Measurements from ENCODE around the gene SMYD3. TPM values are rescaled to one million over a fixed set of nuclear protein-coding genes. Genes with fewer than 3 reads are reported as not detected.

The SMYD3 gene
- polyA plus RNA-seq, 2 of the 4 experiments (the other 2 are of a cell fraction) = 18.2 to 35.2 TPM

GRCh38 chr1:245963649-245964048 is 543.4 kb downstream of the SMYD3 start:
- ATAC-seq = no peak
- no peak overlapping the region for H3K4me2 ChIP-seq
- WGBS (ENCODE audit: missing lambda C conversion rate) = 91% methylated on average over 2 of the region's 2 CpGs
- H3K27ac ChIP-seq = no peak overlapping the region
- CTCF ChIA-PET = interaction anchor here (0.6 kb wide), 1 partner anchor 1112 kb away, joined by 3 read pairs; no protein-coding TSS in a partner anchor
- no peak for FAIRE-seq
- H3K9me3 ChIP-seq = no peaks in the 10 kb centered on the region
- H3K4me1 ChIP-seq = no peaks in the 10 kb centered on the region
- H3K4me3 ChIP-seq = no peak overlapping the region
- DNase-seq (ENCODE audit: low read depth in 1 of 2, low spot score in 1 of 2) = no peak
- POLR2A ChIA-PET = no interaction called here
- TF ChIP-seq HOXB5 (CRISPR knock-in tag; IDR thresholded peaks at IDR 0.05) (no peak), RARB (CRISPR knock-in tag; IDR thresholded peaks at IDR 0.05) (no peak), HOXB13 (CRISPR knock-in tag; IDR thresholded peaks at IDR 0.05; ENCODE audit: low read depth) (no peak)

DNA sequence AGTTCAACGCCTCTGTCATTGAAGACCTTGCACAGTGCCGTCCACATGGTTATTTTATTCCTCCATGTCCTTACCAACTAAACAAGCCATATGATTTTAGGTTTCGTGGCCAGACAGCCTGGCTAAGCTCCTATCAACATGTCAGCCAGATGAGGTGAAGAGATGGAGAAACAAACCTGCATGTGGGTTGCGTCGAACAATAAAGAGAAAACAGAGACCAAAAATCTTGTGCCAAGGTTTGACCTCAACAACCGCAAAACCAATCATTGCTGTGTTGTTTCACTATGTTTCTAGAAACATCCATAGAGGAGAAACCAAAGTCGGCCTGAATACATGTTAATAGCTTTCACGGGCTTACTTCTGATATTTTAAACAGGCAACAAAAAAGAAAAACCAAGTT is 544.6 kb downstream of the SMYD3 start:
- ChIA-PET CTCF (no interaction called here), POLR2A (no interaction called here)
- FAIRE-seq (no peak), DNase-seq (ENCODE audit: low read depth in 1 of 2, low spot score in 1 of 2) (no peak), ATAC-seq (no peak)
- Histone ChIP-seq H3K4me2 (no peak overlapping the region), H3K4me1 (no peaks in the 10 kb centered on the region), H3K4me3 (no peak overlapping the region), H3K27ac (no peak overlapping the region), H3K9me3 (no peaks in the 10 kb centered on the region)
- TF ChIP-seq NFE2L2 (conservative IDR thresholded peaks at IDR 0.05; ENCODE audit: low read length) (no peak), CHD4 (IDR thresholded peaks at IDR 0.05; ENCODE audit: borderline replicate concordance) (no peak), HOXA7 (CRISPR knock-in tag; IDR thresholded peaks at IDR 0.05) (no peak), CBX8 (IDR thresholded peaks at IDR 0.05) (no peak), FOXS1 (CRISPR knock-in tag; IDR thresholded peaks at IDR 0.05) (no peak), CHD2 (IDR thresholded peaks at IDR 0.05; ENCODE audit: low read length, partially characterized antibody) (no peak), NR3C1 (IDR thresholded peaks at IDR 0.05) (no peak)
- TF ChIP-seq, protein P1, sequence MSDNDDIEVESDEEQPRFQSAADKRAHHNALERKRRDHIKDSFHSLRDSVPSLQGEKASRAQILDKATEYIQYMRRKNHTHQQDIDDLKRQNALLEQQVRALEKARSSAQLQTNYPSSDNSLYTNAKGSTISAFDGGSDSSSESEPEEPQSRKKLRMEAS (IDR thresholded peaks at IDR 0.05) = no peak
- TF ChIP-seq, protein P2, sequence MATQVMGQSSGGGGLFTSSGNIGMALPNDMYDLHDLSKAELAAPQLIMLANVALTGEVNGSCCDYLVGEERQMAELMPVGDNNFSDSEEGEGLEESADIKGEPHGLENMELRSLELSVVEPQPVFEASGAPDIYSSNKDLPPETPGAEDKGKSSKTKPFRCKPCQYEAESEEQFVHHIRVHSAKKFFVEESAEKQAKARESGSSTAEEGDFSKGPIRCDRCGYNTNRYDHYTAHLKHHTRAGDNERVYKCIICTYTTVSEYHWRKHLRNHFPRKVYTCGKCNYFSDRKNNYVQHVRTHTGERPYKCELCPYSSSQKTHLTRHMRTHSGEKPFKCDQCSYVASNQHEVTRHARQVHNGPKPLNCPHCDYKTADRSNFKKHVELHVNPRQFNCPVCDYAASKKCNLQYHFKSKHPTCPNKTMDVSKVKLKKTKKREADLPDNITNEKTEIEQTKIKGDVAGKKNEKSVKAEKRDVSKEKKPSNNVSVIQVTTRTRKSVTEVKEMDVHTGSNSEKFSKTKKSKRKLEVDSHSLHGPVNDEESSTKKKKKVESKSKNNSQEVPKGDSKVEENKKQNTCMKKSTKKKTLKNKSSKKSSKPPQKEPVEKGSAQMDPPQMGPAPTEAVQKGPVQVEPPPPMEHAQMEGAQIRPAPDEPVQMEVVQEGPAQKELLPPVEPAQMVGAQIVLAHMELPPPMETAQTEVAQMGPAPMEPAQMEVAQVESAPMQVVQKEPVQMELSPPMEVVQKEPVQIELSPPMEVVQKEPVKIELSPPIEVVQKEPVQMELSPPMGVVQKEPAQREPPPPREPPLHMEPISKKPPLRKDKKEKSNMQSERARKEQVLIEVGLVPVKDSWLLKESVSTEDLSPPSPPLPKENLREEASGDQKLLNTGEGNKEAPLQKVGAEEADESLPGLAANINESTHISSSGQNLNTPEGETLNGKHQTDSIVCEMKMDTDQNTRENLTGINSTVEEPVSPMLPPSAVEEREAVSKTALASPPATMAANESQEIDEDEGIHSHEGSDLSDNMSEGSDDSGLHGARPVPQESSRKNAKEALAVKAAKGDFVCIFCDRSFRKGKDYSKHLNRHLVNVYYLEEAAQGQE (IDR thresholded peaks at IDR 0.05) = no peak
- WGBS (ENCODE audit: missing lambda C conversion rate) = 91% methylated on average over 8 of the region's 8 CpGs

GRCh38 chr1:245961137-245961540 is 545.9 kb downstream of the SMYD3 start:
- no peak for DNase-seq (ENCODE audit: low read depth in 1 of 2, low spot score in 1 of 2)
- POLR2A ChIA-PET = no interaction called here
- no peak for TF ChIP-seq CBX8 (IDR thresholded peaks at IDR 0.05)
- no peak for TF ChIP-seq CHD2 (IDR thresholded peaks at IDR 0.05; ENCODE audit: low read length, partially characterized antibody)
- TF ChIP-seq FOXS1 (CRISPR knock-in tag; IDR thresholded peaks at IDR 0.05) = no peak
- TF ChIP-seq EHMT2 (IDR thresholded peaks at IDR 0.05; ENCODE audit: low read depth) = no peak
- no peak for TF ChIP-seq EHF (CRISPR knock-in tag; IDR thresholded peaks at IDR 0.05)
- no peak for TF ChIP-seq RNF2 (IDR thresholded peaks at IDR 0.05; ENCODE audit: borderline replicate concordance, low read depth)
- TF ChIP-seq HMGXB4 (CRISPR knock-in tag; IDR thresholded peaks at IDR 0.05; ENCODE audit: borderline replicate concordance) = no peak
- TF ChIP-seq PHF8 (IDR thresholded peaks at IDR 0.05; ENCODE audit: borderline replicate concordance, low read depth) = no peak
- no peak for TF ChIP-seq POLR2AphosphoS2 (conservative IDR thresholded peaks at IDR 0.05; ENCODE audit: low read length)
- TF ChIP-seq BHLHE40 (IDR thresholded peaks at IDR 0.05; ENCODE audit: low read depth, low read length) = no peak
- no peak for TF ChIP-seq BCL3 (IDR thresholded peaks at IDR 0.05)
- TF ChIP-seq JUNB (IDR thresholded peaks at IDR 0.05) = no peak
- no peak for TF ChIP-seq TFCP2L1 (CRISPR knock-in tag; IDR thresholded peaks at IDR 0.05)
- no peak for TF ChIP-seq CEBPB (IDR thresholded peaks at IDR 0.05)
- no peak for TF ChIP-seq ZSCAN20 (CRISPR knock-in tag; IDR thresholded peaks at IDR 0.05)
- Histone ChIP-seq H3K9me3 (no peaks in the 10 kb centered on the region), H3K27ac (no peak overlapping the region), H3K4me2 (no peak overlapping the region), H3K4me3 (no peak overlapping the region), H3K4me1 (no peaks in the 10 kb centered on the region)
- WGBS (ENCODE audit: missing lambda C conversion rate) = 92% methylated on average over 3 of the region's 3 CpGs
- CTCF ChIA-PET = no interaction called here
- FAIRE-seq = no peak
- ATAC-seq = no peak
